RWPE1 (cell line): ENCODE data around the gene NOS1AP.

Source experiments
- CTCF ChIA-PET: fragments of 350-600 bp; sonication (Branson Sonifier 250); formaldehyde crosslinking; extraction: SDS; loops from one replicate; lab custom pipeline; 2021; lab: Yijun Ruan, JAX
- POLR2A ChIA-PET: fragments of 400-600 bp; formaldehyde crosslinking; extraction: SDS; loops from one replicate; lab custom pipeline; 2020; ENCODE audit warnings: antibody characterized with exemption; ENCODE audit not compliant: low non-redundant PET; lab: Yijun Ruan, JAX
- DNase-seq: peaks from one replicate; pipeline ENCODE4 v3.0.0; 2012; ENCODE audit warnings: low spot score
- H3K27ac ChIP-seq: fragments of 450-650 bp; 2 replicates; pipeline ENCODE4 v1.5.1; 2017
- TF ChIP-seq, protein P1 (sequence below): fragments of 450-650 bp; conservative IDR thresholded peaks from 2 replicates; pipeline ENCODE4 v1.5.1; 2017; ENCODE audit warnings: low read depth, mild to moderate bottlenecking

Gene NOS1AP

DNA sequence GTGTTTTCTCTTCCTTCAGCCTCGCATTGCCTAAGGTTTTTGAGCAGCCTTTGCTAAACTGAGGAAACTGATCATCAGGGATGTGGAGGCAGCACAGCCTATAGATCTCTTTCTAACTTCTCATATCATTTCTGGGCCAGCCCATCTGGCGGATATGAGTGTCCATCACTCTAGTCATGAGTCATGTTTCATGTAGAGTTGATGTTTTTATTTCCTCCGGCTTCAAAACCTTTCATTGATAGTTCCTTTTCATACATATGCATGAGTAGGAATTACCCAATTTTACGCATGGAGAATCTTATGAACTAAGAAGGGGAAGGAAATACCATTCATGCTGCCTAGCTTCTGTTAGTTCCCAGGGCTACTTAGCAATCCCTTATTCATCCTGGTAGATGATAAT lies 240.8 kb downstream of the NOS1AP start:
- H3K27ac ChIP-seq: no peak overlapping the region
- DNase-seq: peak; percentile 45
- TF ChIP-seq, protein P1, sequence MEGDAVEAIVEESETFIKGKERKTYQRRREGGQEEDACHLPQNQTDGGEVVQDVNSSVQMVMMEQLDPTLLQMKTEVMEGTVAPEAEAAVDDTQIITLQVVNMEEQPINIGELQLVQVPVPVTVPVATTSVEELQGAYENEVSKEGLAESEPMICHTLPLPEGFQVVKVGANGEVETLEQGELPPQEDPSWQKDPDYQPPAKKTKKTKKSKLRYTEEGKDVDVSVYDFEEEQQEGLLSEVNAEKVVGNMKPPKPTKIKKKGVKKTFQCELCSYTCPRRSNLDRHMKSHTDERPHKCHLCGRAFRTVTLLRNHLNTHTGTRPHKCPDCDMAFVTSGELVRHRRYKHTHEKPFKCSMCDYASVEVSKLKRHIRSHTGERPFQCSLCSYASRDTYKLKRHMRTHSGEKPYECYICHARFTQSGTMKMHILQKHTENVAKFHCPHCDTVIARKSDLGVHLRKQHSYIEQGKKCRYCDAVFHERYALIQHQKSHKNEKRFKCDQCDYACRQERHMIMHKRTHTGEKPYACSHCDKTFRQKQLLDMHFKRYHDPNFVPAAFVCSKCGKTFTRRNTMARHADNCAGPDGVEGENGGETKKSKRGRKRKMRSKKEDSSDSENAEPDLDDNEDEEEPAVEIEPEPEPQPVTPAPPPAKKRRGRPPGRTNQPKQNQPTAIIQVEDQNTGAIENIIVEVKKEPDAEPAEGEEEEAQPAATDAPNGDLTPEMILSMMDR: no peak
- ChIA-PET POLR2A (no interaction called here), CTCF (no interaction called here)

DNA sequence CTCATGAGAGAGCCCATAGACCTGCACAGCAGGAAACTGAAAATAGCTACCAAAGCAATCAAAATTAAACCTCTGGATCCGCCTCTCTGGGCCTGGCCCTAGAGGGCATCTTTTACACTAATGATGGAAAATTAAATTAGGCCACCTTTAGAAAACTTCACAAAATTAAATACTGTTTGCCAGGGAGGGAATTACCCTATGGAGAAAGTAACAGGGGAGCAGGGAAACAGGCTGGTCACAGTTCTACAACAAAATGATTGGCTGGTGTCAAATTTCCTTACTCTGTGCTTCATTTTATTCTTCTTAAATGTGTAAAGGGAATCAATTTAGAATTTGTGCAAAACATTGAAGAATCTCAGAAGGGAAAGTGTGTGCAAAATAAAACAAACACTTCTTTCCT lies 244.7 kb downstream of the NOS1AP start:
- no peak for DNase-seq
- ChIA-PET CTCF (no interaction called here), POLR2A (no interaction called here)
- H3K27ac ChIP-seq: no peak overlapping the region
- TF ChIP-seq, protein P1: no peak

DNA sequence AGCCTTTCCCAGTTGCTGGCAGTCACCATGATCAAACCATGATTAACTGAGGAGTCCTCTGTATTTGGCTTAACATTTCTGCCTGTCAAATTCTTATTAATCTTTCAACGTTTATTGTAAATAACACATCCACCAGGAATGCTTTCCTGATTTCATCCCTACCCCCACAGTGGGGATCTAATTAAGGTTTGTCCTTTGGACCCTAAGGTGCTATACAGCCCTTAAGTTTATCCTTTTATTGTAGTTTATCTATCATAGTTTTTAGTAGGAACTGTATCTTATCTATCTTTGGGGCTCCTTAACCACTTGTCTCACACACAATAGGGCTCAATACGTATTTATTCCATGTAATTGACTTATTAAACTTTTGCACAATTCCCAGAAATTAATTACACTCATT lies 246.2 kb downstream of the NOS1AP start:
- ChIA-PET CTCF (no interaction called here), POLR2A (no interaction called here)
- no peak overlapping the region for H3K27ac ChIP-seq
- DNase-seq: no peak
- TF ChIP-seq, protein P1: no peak

DNA sequence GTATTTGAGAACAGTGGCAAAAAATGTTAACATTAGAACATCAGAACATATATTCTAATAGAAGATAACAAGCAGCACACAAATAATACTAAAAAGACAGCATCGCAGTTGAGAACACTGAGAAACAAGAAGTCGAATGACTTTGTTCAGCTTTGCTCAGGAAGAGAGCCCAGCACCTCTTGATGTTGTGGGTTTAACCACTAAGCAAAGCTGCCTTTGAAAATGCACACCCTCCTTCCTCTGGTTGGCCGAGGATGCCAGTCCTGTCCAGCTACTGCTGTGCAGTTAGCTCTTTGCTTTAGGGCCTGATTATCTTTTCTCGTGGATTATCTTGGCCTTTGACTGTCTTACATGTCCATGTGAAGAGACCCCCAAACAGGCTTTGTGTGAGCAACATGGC lies 246.7 kb downstream of the NOS1AP start:
- TF ChIP-seq, protein P1: no peak
- ChIA-PET POLR2A (no interaction called here), CTCF (no interaction called here)
- H3K27ac ChIP-seq: no peak overlapping the region
- DNase-seq: no peak

DNA sequence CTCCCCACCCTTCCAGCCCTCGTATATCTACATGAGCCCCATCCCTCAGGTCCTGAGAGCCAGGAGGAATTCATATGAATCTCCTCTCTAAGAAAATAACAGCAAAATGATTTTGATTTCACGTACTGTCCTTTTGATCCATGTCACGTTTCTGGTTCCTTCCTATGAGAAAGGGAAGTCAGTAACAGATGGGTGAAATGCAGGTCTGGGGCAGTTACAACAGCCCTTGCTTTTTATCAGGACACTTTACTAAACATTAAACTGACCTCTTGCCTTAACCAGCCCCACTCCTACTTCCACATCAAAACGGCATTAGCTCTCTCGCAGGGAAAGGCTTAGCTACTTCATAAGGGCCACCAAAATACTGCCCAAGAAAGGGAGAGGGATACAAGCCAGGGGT lies 248.1 kb downstream of the NOS1AP start:
- TF ChIP-seq, protein P1: no peak
- POLR2A ChIA-PET: no interaction called here

DNA sequence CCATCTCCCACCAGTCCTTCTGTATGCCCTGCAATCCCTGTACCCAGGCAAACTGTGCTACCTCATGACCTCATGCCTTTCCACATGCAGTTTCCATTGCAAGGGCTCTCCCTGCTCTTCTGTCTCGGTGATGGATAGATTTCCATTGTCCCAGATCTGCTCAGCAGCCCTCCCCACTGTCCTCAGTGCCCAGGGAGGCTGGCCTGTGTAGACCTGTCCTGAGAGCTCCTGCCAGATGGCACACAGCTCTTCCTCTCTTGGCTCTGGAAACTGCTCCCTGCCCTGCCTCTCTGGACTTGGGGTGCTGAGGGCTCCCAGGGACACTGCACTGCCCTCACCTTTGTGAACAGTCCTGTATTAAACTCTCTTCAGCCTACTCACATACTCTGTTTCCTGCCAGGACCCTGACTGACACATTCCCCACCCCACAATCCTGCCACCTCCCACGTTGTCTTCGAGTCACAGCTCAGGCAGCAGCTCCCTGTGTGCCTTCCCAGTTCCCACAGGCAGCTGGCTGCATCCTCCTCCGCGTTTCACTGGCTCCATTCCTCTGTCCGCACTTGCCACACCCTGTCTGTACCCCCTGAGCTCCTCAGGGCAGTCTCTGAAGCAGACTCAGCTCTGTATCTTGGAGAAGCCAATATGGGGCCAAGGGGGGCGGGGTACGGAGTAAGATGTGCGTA lies 250.1 kb downstream of the NOS1AP start:
- DNase-seq: peak; percentile 25
- TF ChIP-seq, protein P1: no peak
- H3K27ac ChIP-seq: peak overlapping the region; percentile 76
- POLR2A ChIA-PET: no interaction called here
- CTCF ChIA-PET: no interaction called here

More for the DNA sequence above, 248.1 kb downstream of the NOS1AP start:
- DNase-seq: no peak
- CTCF ChIA-PET: interaction anchor here (0.5 kb wide), 1 partner anchor 21 kb away, joined by 3 read pairs; no protein-coding TSS in a partner anchor
- no peak overlapping the region for H3K27ac ChIP-seq
